ENCODE measurements around the gene NR5A1. TPM values are rescaled to one million over a fixed set of nuclear protein-coding genes. Genes with fewer than 3 reads are reported as not detected.

NR5A1 gene
- total RNA-seq, 1 donor from 2014 or later = 1.2 TPM

DNA sequence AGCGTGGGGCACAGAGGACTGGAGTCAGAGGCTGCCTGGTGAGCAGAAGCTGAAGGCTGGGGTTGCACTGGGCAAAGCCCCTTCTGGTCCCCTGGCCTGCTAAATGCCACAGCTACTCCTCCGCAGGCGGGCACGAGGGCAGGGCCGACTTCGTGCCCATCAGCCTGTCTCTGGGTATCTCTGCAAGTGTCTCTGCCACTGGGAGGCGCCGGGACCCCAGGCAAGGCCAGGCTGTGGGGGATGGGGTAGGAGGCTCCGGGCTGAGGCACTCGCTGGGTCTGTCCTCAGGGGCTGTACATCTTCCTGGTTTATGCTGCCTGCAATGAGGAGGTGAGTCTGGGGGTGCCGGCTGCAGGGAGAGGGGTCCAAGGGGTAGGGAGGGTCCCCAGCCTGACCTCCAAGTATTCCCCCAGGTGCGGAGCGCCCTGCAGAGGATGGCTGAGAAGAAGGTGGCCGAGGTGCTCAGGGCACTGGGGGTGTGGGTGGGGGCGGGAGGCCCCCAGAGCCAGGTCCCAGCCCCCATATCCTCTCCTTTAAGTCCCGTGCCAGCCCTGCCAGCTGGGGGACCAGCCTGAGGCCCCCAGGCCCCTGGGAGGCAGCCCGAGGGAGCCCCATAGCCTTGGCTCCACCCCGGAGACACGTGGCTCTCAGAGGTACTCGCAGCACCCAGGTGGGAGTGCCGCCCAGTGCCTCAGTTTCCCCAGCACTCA, 31.9 kb downstream of the NR5A1 start:
- H3K27ac Mint-ChIP-seq (ENCODE audit: unreplicated experiment) = no peak overlapping the region
- no peaks in the 10 kb centered on the region for H3K4me1 Mint-ChIP-seq (ENCODE audit: unreplicated experiment)
- no peaks in the 10 kb centered on the region for H3K36me3 Mint-ChIP-seq (ENCODE audit: low read depth, unreplicated experiment)
- TF ChIP-seq, protein P1, sequence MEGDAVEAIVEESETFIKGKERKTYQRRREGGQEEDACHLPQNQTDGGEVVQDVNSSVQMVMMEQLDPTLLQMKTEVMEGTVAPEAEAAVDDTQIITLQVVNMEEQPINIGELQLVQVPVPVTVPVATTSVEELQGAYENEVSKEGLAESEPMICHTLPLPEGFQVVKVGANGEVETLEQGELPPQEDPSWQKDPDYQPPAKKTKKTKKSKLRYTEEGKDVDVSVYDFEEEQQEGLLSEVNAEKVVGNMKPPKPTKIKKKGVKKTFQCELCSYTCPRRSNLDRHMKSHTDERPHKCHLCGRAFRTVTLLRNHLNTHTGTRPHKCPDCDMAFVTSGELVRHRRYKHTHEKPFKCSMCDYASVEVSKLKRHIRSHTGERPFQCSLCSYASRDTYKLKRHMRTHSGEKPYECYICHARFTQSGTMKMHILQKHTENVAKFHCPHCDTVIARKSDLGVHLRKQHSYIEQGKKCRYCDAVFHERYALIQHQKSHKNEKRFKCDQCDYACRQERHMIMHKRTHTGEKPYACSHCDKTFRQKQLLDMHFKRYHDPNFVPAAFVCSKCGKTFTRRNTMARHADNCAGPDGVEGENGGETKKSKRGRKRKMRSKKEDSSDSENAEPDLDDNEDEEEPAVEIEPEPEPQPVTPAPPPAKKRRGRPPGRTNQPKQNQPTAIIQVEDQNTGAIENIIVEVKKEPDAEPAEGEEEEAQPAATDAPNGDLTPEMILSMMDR (IDR thresholded peaks at IDR 0.05; ENCODE audit: unreplicated experiment) = no peak
- no peak overlapping the region for H3K4me3 Mint-ChIP-seq (ENCODE audit: unreplicated experiment)
- H3K9me3 Mint-ChIP-seq (ENCODE audit: unreplicated experiment) = no peaks in the 10 kb centered on the region
- no peak for DNase-seq (ENCODE audit: low spot score)
- H3K27me3 Mint-ChIP-seq (ENCODE audit: unreplicated experiment) = peaks cover 16% of the 10 kb centered on the region

DNA sequence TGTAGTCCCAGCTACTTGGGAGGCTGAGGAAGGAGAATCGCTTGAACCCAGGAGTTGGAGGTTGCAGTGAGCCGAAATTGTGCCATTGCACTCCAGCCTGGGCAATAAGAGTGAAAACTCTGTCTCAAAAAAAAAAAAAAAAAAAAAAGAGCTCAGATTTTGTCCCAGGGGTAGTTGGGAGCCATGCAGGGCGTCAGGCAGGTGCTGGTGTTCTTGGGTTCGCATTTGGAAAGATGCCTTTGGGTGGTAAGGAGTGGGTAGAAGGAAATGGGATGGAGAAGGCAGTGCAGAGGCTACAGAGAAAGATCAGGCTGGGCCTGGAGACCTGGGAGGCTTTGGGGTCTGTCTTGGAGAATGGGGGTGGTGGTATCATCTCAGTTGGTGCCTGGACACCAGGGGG, 33.0 kb downstream of the NR5A1 start:
- Mint-ChIP-seq H3K4me3 (ENCODE audit: unreplicated experiment) (no peak overlapping the region), H3K36me3 (ENCODE audit: low read depth, unreplicated experiment) (no peaks in the 10 kb centered on the region), H3K4me1 (ENCODE audit: unreplicated experiment) (no peaks in the 10 kb centered on the region), H3K27ac (ENCODE audit: unreplicated experiment) (no peak overlapping the region), H3K9me3 (ENCODE audit: unreplicated experiment) (no peaks in the 10 kb centered on the region), H3K27me3 (ENCODE audit: unreplicated experiment) (peaks cover 14% of the 10 kb centered on the region)
- TF ChIP-seq, protein P1 (IDR thresholded peaks at IDR 0.05; ENCODE audit: unreplicated experiment) = no peak
- no peak for DNase-seq (ENCODE audit: low spot score)

DNA sequence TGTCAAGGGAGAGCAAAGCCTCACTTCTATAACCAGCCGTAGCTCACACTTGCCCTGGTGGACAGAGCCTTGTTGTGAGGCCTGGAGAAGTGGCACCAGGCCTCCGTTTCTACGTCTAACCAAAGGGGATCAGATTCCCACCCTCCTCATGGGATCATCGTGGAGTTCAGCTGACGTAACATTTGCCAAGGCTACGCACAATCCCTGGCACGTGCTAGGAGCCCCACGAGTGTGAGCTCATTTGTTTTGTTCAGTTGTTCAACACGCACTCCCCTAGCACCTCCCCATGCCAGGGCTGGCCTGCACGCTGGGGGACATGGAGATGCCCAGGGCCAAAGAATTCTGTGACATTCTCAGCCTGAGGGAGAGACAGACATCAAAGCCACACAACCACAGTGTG, 33.9 kb downstream of the NR5A1 start:
- H3K36me3 Mint-ChIP-seq (ENCODE audit: low read depth, unreplicated experiment) = no peaks in the 10 kb centered on the region
- TF ChIP-seq, protein P1 (IDR thresholded peaks at IDR 0.05; ENCODE audit: unreplicated experiment) = no peak
- H3K4me3 Mint-ChIP-seq (ENCODE audit: unreplicated experiment) = no peak overlapping the region
- no peak for DNase-seq (ENCODE audit: low spot score)
- H3K4me1 Mint-ChIP-seq (ENCODE audit: unreplicated experiment) = peaks cover 2% of the 10 kb centered on the region
- H3K27ac Mint-ChIP-seq (ENCODE audit: unreplicated experiment) = no peak overlapping the region
- H3K27me3 Mint-ChIP-seq (ENCODE audit: unreplicated experiment) = peaks cover 15% of the 10 kb centered on the region
- no peaks in the 10 kb centered on the region for H3K9me3 Mint-ChIP-seq (ENCODE audit: unreplicated experiment)

DNA sequence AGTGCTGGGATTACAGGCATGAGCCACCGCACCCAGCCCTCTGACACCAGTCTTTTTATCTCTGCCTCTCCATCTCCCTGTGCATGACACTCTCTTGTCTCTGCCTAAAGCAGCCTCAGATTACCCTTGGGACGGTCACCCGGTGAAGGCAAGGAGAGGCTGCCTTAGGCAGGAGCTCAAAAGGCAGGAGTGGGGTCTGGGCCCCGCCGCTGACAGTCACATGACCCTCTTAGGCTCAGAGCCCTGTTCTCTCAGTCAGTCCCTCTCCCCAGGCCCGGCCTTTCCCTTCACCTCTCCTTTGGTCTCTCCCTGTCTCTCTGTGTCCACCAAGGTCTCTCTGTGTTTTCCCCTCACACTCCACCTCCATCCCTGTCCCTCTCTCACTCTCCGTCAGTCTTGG, 34.4 kb downstream of the NR5A1 start:
- Mint-ChIP-seq H3K27ac (ENCODE audit: unreplicated experiment) (no peak overlapping the region), H3K27me3 (ENCODE audit: unreplicated experiment) (peaks cover 14% of the 10 kb centered on the region), H3K36me3 (ENCODE audit: low read depth, unreplicated experiment) (no peaks in the 10 kb centered on the region), H3K9me3 (ENCODE audit: unreplicated experiment) (no peaks in the 10 kb centered on the region), H3K4me1 (ENCODE audit: unreplicated experiment) (peaks cover 2% of the 10 kb centered on the region), H3K4me3 (ENCODE audit: unreplicated experiment) (no peak overlapping the region)
- DNase-seq (ENCODE audit: low spot score) = no peak
- TF ChIP-seq, protein P1 (IDR thresholded peaks at IDR 0.05; ENCODE audit: unreplicated experiment) = no peak

DNA sequence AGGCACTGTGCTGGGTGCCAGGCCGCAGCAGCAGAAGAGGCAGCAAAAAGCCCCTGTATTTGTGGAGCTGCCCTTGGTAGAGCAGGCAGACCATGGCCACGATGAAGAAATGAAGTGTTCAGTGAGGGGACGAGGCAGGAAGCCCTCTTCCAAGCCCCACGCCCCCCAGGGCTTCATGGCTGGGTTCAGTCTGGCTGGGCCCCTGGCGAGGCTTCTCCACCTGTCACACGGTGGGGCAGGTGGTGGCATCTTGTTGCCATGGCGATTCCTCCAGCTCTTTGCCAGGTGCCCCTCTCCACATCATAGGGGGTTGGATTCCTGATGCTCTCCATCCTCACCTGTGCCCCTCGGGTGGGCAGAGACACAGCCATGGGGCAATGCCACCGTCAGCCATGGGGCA, 35.4 kb downstream of the NR5A1 start:
- H3K36me3 Mint-ChIP-seq (ENCODE audit: low read depth, unreplicated experiment) = no peaks in the 10 kb centered on the region
- peaks cover 14% of the 10 kb centered on the region for H3K27me3 Mint-ChIP-seq (ENCODE audit: unreplicated experiment)
- TF ChIP-seq, protein P1 (IDR thresholded peaks at IDR 0.05; ENCODE audit: unreplicated experiment) = no peak
- no peaks in the 10 kb centered on the region for H3K9me3 Mint-ChIP-seq (ENCODE audit: unreplicated experiment)
- H3K4me1 Mint-ChIP-seq (ENCODE audit: unreplicated experiment) = peaks cover 2% of the 10 kb centered on the region
- H3K27ac Mint-ChIP-seq (ENCODE audit: unreplicated experiment) = peak overlapping the region; percentile 27
- H3K4me3 Mint-ChIP-seq (ENCODE audit: unreplicated experiment) = no peak overlapping the region
- no peak for DNase-seq (ENCODE audit: low spot score)

Measured in endothelial cell (in vitro differentiated cells).